BLaER1 treated with 17β-estradiol and CSF1 and Interleukin-3, amounts not matched to agents 10 nM and 100 nM (cell line): ENCODE measurements around the gene GUCD1.

Experiments used
- H3K27ac ChIP-seq, 11 experiments: shearing (Covaris generic); formaldehyde crosslinking; 2 replicates each; pipeline ENCODE4 v1.8.1; 2022
- H3K27me3 ChIP-seq, 11 experiments: shearing (Covaris generic); formaldehyde crosslinking; 2 replicates each; pipeline ENCODE4 v1.8.1; 2022
- H3K36me3 ChIP-seq, 11 experiments: shearing (Covaris generic); formaldehyde crosslinking; 2 replicates each; pipeline ENCODE4 v1.8.1; 2022
- H3K4me1 ChIP-seq, 10 experiments: shearing (Covaris generic); formaldehyde crosslinking; 2 replicates each; pipeline ENCODE4 v1.8.1; 2022
- H3K4me2 ChIP-seq, 11 experiments: shearing (Covaris generic); formaldehyde crosslinking; 2 replicates each; pipeline ENCODE4 v1.8.1; 2022
- H3K4me3 ChIP-seq, 10 experiments: shearing (Covaris generic); formaldehyde crosslinking; 2 replicates each; pipeline ENCODE4 v1.8.1; 2022
- H3K9ac ChIP-seq, 11 experiments: shearing (Covaris generic); formaldehyde crosslinking; 2 replicates each; pipeline ENCODE4 v1.8.1; 2022
- H3K9me3 ChIP-seq, 11 experiments: shearing (Covaris generic); formaldehyde crosslinking; replicated peaks in 1 of 11; 2 replicates each; pipeline ENCODE4 v1.8.1; 2022
- H4K20me1 ChIP-seq, 11 experiments: shearing (Covaris generic); formaldehyde crosslinking; 2 replicates each; pipeline ENCODE4 v1.8.1; 2022
- Cebpa-rat ChIP-seq, 11 experiments: shearing (Covaris generic); IDR thresholded peaks; 2 replicates each; pipeline ENCODE4 v1.8.1; 2022

Gene GUCD1

DNA sequence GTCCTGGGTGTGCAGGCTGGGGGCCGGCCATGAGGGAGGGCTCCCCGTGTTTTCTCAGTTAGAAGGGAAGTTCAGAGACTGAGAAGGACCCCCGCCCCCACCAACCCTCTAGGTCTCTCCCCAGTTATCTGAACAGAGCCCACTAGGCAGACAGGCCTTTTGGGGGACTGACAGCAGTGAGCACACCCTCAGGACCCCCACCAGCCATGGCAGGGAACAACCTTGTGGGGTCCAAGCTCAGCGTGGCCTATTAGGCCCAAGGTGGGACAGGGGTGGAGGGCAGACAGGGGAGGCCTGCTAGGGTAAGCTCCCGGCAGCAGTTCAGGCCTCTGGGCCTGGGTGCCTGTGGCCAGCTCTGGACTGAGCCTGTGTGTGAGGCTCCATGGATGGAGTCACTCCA is 32.3 kb upstream of the GUCD1 start:
- H3K4me2 ChIP-seq, result peak overlapping the region in 8 of 11 experiments; percentile 68 to 92 (median 84); a peak in 14 of 22 replicates

DNA sequence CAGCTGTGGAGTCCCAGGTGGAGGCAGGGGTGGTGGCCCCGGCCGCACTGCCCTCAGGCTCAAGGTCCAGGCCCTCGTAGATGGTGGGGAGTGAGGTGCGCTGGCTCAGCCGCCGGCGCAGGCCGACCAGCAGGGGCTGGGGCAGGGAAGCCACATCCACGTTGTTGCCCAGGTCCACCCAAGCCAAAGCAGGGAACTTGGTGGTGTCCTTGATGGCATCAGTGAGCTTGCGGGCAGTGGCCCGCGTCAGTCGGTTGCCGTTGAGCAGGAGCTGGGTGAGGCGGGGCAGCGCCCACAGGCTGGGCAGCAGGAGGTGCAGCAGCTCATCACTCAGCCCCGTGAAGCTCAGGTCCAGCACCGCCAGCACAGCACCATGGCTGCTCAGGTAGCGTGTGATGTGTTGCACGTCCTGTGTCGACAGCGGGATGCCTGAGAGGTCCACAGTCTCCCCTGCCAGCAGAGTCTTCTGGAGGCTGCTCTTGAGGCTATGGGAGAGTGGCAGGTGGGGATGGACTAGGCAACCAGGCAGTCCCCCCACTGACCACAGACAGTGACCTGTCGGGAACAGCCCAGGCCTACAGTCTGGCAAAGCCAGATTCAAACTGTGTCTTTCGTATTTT is 31.1 kb upstream of the GUCD1 start:
- no peaks in the 10 kb centered on the region for H3K9me3 ChIP-seq
- TF ChIP-seq Cebpa-rat (IDR thresholded peaks at IDR 0.05), result no peak
- no peak overlapping the region for H3K27ac ChIP-seq
- H3K36me3 ChIP-seq, result 0 out of 22 replicates have a peak, but pooled peaks cover 0 to 5% (median 0%) of the 10 kb centered on the region in 11 experiments
- peak overlapping the region in 3 of 11 experiments; percentile 15 to 29 (median 18); a peak in 4 of 22 replicates for H3K4me2 ChIP-seq
- H4K20me1 ChIP-seq, result peaks cover 0 to 40% (median 15%) of the 10 kb centered on the region in 11 experiments; a peak in 10 of 22 replicates
- H3K27me3 ChIP-seq, result peaks cover 0 to 1% (median 0%) of the 10 kb centered on the region in 11 experiments; a peak in 2 of 22 replicates
- H3K9ac ChIP-seq, result no peak overlapping the region
- no peak overlapping the region for H3K4me3 ChIP-seq
- H3K4me1 ChIP-seq, result peaks cover 8 to 40% (median 26%) of the 10 kb centered on the region in 10 experiments; a peak in 18 of 20 replicates

More for the DNA sequence above, 32.3 kb upstream of the GUCD1 start:
- Histone ChIP-seq H3K36me3 (0 out of 22 replicates have a peak, but pooled peaks cover 0 to 5% (median 0%) of the 10 kb centered on the region in 11 experiments), H3K9ac (peak overlapping the region in 1 of 11 experiments; percentile 68; a peak in 1 of 22 replicates), H4K20me1 (peaks cover 0 to 46% (median 15%) of the 10 kb centered on the region in 11 experiments; a peak in 10 of 22 replicates), H3K4me3 (no peak overlapping the region), H3K9me3 (no peaks in the 10 kb centered on the region), H3K4me1 (peaks cover 8 to 43% (median 28%) of the 10 kb centered on the region in 10 experiments; a peak in 18 of 20 replicates), H3K27ac (no peak overlapping the region), H3K27me3 (peaks cover 8 to 13% (median 10%) of the 10 kb centered on the region in 11 experiments)
- TF ChIP-seq Cebpa-rat (IDR thresholded peaks at IDR 0.05), result no peak

DNA sequence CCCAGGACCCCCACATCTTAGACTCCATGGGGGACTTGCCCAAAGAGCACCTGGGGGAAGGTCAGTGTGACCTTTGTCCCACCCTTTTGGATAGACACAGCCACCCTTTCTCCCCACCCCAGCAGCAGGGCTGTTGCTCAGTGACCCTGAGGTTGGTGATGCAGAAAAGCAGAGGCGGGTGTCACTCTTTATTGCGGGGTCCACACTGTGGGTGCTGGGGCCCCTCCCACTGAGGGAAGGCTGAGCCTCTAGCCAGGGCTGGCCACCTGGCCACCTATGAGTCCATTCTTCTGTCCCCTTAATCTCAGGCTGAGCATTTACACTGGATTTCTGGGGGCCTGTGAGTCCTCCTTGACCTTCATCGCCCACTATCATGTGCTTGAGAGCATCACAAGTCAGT is 30.5 kb upstream of the GUCD1 start:
- Histone ChIP-seq H3K27me3 (no peaks in the 10 kb centered on the region; a peak in 1 of 22 replicates), H3K9ac (no peak overlapping the region), H3K4me1 (peaks cover 8 to 40% (median 26%) of the 10 kb centered on the region in 10 experiments; a peak in 18 of 20 replicates), H3K27ac (no peak overlapping the region), H4K20me1 (peaks cover 0 to 36% (median 15%) of the 10 kb centered on the region in 11 experiments; a peak in 10 of 22 replicates), H3K9me3 (no peaks in the 10 kb centered on the region), H3K4me2 (peak overlapping the region in 3 of 11 experiments; percentile 15 to 29 (median 18); a peak in 2 of 22 replicates), H3K4me3 (no peak overlapping the region), H3K36me3 (0 out of 22 replicates have a peak, but pooled peaks cover 0 to 5% (median 0%) of the 10 kb centered on the region in 11 experiments)
- TF ChIP-seq Cebpa-rat (IDR thresholded peaks at IDR 0.05), result no peak

DNA sequence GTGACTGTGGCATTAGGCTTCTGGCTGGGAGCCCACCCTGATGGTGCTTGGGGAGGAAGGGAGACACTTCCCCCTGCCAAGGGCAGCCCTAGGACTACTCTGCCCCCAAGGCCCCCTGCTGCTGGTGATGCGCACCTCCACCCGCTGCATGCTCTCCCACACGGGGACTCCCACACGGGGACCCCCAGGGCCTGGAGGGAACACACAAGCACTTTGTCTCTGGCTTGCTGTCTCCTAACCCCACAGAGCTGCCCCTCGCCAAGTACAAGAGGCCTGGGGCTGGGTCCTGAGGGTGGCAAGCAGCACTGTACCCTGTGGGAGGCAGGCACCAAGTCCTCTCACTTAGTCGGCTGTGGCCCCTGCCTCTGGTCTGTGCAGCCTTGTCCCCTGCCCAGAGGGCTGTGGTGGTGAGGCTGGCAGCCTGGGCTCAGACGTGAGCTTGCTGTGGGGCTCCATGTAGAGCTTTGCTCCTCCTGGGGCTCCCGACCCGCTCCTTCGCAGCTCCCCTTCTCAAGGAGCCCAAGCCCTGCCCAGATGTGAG is 30.0 kb upstream of the GUCD1 start:
- Histone ChIP-seq H3K9ac (no peak overlapping the region), H3K4me2 (no peak overlapping the region), H3K9me3 (no peaks in the 10 kb centered on the region), H4K20me1 (peaks cover 0 to 34% (median 15%) of the 10 kb centered on the region in 11 experiments; a peak in 10 of 22 replicates), H3K27me3 (no peaks in the 10 kb centered on the region; a peak in 1 of 22 replicates), H3K36me3 (0 out of 22 replicates have a peak, but pooled peaks cover 0 to 5% (median 0%) of the 10 kb centered on the region in 11 experiments), H3K27ac (no peak overlapping the region), H3K4me1 (peaks cover 8 to 40% (median 26%) of the 10 kb centered on the region in 10 experiments; a peak in 18 of 20 replicates), H3K4me3 (no peak overlapping the region)
- no peak for TF ChIP-seq Cebpa-rat (IDR thresholded peaks at IDR 0.05)

DNA sequence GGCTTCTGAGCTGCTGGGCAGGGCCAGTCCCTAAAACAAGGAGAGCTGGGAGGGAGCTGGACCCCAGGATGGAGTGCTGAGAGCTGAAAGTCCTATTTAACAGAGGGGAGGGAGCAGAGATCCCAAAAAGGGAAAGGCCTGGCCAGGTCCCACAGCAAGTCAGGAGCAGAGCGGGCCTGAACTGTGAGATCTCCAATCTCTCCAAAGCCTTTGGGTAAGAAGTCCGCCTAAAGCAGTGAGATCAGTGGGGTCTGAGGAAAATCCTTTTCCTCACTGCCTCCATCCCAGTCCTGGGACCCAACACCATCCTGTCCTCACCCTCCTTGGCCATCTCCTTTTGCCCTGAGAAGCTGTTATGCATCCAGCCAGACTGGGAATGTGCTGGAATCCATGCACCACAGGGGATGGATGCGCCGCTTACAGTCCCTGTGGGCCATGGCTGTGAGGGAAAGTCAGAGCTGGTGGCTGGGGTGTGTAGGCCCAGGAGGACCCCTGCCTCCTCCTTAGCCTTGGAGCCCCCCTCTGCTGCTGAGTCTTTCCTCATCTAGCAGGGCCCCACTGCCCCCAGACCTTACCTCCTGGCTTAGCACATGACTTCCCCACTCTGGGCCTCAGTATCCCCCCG is 29.3 kb upstream of the GUCD1 start:
- peaks cover 8 to 35% (median 21%) of the 10 kb centered on the region in 10 experiments; a peak in 18 of 20 replicates for H3K4me1 ChIP-seq
- 0 out of 22 replicates have a peak overlapping the region, but pooled peaks of 1 of the 11 experiments have one; percentile 0 for H3K9ac ChIP-seq
- no peak overlapping the region for H3K4me2 ChIP-seq
- no peak for TF ChIP-seq Cebpa-rat (IDR thresholded peaks at IDR 0.05)
- no peaks in the 10 kb centered on the region for H3K9me3 ChIP-seq
- H3K27me3 ChIP-seq, result no peaks in the 10 kb centered on the region; a peak in 1 of 22 replicates
- 0 out of 22 replicates have a peak, but pooled peaks cover 0 to 5% (median 0%) of the 10 kb centered on the region in 11 experiments for H3K36me3 ChIP-seq
- peaks cover 0 to 27% (median 12%) of the 10 kb centered on the region in 11 experiments; a peak in 9 of 22 replicates for H4K20me1 ChIP-seq
- no peak overlapping the region for H3K4me3 ChIP-seq
- H3K27ac ChIP-seq, result no peak overlapping the region

DNA sequence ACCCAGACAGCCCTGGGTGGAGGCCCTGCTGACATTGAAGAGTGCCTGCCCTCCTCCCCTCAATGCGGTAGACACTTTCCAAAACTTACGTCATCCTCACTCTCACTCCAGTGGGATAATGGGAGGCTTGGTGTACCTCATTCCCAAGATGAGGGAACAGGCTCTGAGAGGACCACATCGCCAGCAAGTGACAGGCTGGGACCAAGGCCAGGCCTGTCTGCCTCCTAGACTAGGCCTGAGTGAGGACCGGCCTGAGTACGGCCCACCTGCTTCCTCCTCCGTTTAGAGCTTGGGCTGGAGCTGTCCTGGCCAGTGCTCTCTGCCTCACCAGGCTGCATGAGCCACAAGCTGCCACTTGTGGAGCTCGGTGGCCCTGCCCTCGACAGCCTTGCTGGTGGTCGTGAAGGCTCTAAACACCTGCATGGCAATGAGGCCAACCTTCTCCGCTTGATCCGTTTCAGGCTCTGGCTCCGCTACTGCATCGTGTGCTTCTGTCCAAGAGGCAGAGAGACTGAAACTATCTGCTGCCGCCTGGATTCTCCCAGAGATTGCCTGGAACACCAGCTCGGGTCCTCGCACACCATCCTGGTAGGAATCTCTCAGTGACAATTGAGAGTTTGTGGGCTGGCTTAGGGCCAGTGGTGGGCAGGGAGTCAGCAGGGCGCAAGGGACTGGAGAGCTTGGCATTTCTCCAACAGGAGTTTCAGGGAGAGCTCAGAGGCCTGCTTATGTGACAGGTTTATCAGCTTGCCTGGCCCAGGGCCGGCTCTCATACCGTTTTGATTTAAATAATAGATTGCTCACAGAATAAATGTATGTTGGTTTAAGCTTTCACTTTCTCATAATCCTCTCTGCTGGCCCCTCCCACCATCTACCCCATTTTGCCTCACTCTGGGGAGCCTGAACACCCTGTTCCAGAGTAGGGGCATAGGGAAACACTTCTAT is 28.6 kb upstream of the GUCD1 start:
- Histone ChIP-seq H3K27ac (no peak overlapping the region), H3K4me1 (peaks cover 7 to 27% (median 13%) of the 10 kb centered on the region in 10 experiments; a peak in 19 of 20 replicates), H3K4me3 (no peak overlapping the region), H4K20me1 (peaks cover 0 to 19% (median 7%) of the 10 kb centered on the region in 11 experiments; a peak in 8 of 22 replicates), H3K27me3 (no peaks in the 10 kb centered on the region), H3K9ac (peak overlapping the region in 2 of 11 experiments; percentile 0 to 37; a peak in 1 of 22 replicates), H3K36me3 (peaks cover 0 to 9% (median 2%) of the 10 kb centered on the region in 11 experiments; a peak in 6 of 22 replicates), H3K9me3 (no peaks in the 10 kb centered on the region), H3K4me2 (no peak overlapping the region)
- TF ChIP-seq Cebpa-rat (IDR thresholded peaks at IDR 0.05), result no peak

DNA sequence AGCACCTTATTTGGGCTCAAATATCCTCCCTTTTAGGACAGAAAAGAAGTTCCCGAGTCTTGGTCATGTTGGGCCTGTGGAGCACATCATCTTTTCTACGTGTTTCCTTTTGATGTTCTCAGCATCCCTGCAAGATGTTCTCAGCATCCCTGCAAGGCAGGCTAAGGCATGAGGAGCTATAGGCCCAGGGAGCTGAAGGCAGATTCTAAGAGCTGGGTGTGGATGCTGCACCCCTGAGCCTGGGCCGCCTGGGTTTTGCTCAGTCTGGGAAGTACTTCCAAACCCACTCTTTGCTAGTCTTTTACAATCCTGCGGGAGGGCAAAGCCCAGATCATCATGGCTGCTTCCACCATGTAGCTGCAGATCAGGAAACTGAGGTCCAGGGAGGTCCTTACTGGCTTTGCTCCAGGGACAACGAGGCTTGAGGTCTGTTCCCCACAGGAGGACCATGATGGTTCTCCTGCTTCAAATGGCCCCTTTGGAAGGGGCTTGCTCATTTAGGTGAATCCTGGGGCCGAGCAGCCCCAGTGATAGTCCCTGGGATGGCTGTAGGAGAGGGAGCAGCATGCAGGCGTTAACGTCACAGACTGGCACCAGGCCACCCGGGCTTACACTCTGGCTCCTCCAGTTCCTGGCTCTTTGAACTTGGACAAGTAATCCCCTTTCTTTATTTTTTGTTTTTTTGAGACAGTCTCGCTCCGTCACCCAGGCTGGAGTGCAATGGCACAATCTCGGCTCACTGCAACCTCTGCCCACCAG is 27.3 kb upstream of the GUCD1 start:
- Histone ChIP-seq H4K20me1 (peaks cover 0 to 15% (median 2%) of the 10 kb centered on the region in 11 experiments; a peak in 5 of 22 replicates), H3K4me2 (no peak overlapping the region), H3K9ac (no peak overlapping the region), H3K4me1 (peaks cover 0 to 15% (median 10%) of the 10 kb centered on the region in 10 experiments; a peak in 12 of 20 replicates), H3K27ac (no peak overlapping the region), H3K9me3 (no peaks in the 10 kb centered on the region), H3K27me3 (no peaks in the 10 kb centered on the region), H3K36me3 (peaks cover 6 to 21% (median 13%) of the 10 kb centered on the region in 11 experiments; a peak in 18 of 22 replicates), H3K4me3 (no peak overlapping the region)
- no peak for TF ChIP-seq Cebpa-rat (IDR thresholded peaks at IDR 0.05)
